B cell (primary cell): ENCODE data around the gene DAPP1.

Experiments
- CTCF ChIP-seq: fragments of 200-600 bp; IDR thresholded peaks from one replicate; pipeline ENCODE4 v1.8.0; 2022; ENCODE audit warnings: antibody characterized with exemption, mild to moderate bottlenecking
- EZH2 ChIP-seq: IDR thresholded peaks from 2 replicates; pipeline ENCODE4 v1.6.1; 2012; ENCODE audit warnings: borderline replicate concordance, low read depth, mild to moderate bottlenecking, moderate library complexity, low read length; ENCODE audit not compliant: insufficient read depth, poor library complexity, severe bottlenecking

- no peak for TF ChIP-seq CTCF
- TF ChIP-seq EZH2: no peak
These were observed 11.2 kb downstream of the DAPP1 start for GRCh38 chr4:99827857-99828256.
